ENCODE measurements around the gene ISOC2.

DNA sequence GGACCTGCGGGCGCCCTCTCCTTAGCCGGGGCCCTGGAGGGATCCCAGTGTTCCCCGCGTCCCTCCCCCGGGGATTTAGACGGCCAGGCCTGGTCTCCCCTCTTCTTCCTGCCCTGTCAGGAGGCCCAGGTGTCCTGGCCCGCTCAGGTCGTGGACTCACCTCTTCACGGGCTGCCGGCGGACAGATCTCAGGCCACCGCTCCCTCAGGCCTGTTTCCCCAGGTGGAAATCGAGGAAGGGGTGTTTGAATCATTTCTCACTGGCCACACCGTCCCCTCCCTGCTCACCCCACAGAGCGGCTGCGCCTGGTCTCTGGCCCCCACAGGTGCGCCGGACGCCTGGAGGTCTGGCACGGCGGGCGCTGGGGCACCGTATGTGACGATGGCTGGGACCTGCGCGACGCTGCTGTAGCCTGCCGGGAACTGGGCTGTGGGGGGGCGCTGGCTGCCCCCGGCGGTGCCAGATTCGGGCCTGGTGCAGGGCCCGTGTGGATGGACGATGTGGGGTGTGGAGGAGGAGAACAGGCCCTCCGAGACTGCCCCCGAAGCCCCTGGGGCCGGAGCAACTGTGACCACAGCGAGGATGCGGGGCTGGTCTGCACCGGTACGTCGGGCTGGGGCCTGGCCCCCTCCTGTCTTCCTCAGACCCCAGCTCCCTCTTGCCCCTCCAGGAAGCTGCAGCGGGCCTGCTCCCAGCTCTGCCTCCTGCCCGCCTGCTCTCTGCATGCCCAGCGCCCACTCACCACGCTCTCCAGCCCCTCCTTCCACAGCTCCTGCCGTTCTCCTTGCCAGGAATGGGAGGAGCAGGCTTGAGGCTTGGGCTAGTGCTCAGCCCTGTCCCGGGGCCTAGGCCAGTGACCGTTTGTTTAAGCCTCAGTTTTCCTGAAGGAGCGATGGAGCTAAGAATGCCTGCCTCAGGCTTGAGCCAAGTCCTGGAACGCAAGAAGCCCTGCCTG is 29.3 kb upstream of the ISOC2 start:
- TF ChIP-seq CTCF (conservative IDR thresholded peaks at IDR 0.05; ENCODE audit: low read length), result no peak
- no peak for TF ChIP-seq EZH2phosphoT487 (IDR thresholded peaks at IDR 0.05; ENCODE audit: borderline replicate concordance)
